Stimulated activated CD4-positive, alpha-beta T cell treated with anti-CD3 and anti-CD28 coated beads, Interleukin-1b, Interleukin-23, amount 100 ng/mL, for 4 hours (primary cell): ENCODE data around the gene FAM187B.
A peak's percentile ranks its signal among the peaks of the same experiment; 100 is the strongest.
"Not testable (repeated sequence)": the region's sequence is repeated elsewhere in the genome, so short reads cannot be mapped to it uniquely, and the experiment has no call there.

Experiments
- DNase-seq, 2 donors: peaks; one replicate each; pipeline ENCODE4 v3.0.0-alpha.2; 2020; ENCODE audit warnings: low read depth in 2 of 2

Gene FAM187B

GRCh38 chr19:35262101-35262761 is 33.7 kb upstream of the FAM187B start:
- no peak for DNase-seq

GRCh38 chr19:35261356-35262100 is 33.0 kb upstream of the FAM187B start:
- DNase-seq = no peak

- no peak for DNase-seq
These were observed 32.3 kb upstream of the FAM187B start for GRCh38 chr19:35260694-35261304.

- no peak for DNase-seq
These were observed 28.5 kb upstream of the FAM187B start for GRCh38 chr19:35257113-35257461.

DNA sequence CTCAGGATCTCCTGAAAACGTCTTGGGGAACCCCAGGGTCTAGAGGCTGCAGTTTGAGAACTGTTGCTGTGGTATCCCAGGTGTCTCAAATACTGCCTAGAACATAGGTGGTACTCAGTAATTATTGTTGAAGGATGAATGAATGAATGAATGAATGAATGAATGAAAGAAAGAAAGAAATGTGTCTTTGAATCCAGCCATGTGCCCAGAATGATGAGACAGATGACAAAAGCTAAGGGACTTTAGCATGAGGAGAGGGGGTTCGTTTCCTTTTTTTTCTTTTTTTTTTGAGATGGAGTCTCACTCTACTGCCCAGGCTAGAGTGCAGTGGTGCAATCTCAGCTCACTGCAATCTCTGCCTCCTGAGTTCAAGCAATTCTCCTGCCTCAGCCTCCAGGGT is 28.0 kb upstream of the FAM187B start:
- DNase-seq = no peak

- no peak for DNase-seq
These were observed 26.1 kb upstream of the FAM187B start for GRCh38 chr19:35254341-35255297.

DNA sequence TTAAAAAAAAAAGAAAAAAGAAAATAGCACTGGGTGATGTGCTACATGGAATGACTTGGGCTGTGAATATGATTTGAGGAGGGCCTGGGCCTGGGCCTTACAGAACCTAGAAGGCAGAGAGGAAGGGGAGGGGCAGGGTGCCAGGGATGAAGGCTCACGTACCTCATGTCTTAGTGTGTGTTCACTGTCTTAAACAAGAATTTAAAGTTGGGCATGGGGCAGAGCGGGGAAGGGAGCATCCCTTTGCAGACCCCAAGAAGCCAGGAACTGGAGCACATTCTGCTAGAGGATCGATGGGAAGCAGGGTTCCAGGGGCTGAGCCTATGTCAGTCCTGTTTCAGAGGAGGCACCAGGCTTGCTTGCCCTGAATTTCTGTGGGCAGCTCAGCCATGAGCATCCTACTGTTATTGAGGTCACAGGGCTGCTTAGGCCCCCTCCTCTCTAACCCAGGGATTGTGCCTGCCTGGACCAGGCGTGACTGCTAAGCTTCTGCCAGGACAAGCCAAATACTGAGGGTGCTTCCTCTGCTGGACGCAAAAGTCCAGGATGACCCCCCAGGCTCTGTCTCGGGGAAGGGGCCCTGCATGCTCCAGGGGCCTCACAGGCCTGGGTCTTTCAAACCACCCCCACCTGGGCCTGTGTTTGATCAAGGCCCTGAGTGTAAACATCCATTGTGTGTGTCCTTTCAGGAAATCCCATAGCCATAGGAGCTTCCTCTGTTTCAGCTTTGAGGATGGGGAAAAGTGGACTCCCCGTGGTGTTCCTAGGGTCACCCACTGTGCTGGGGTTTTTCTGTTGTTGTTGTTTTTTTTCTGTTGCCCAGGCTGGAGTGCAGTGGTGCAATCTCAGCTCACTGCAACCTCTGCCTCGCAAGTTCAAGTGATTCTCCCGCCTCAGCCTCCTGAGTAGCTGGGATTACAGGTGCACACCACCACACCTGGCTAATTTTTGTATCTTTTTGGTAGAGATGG is 25.1 kb upstream of the FAM187B start:
- DNase-seq = no peak

- DNase-seq = no peak
These were observed 22.9 kb upstream of the FAM187B start for GRCh38 chr19:35251456-35251855.

DNA sequence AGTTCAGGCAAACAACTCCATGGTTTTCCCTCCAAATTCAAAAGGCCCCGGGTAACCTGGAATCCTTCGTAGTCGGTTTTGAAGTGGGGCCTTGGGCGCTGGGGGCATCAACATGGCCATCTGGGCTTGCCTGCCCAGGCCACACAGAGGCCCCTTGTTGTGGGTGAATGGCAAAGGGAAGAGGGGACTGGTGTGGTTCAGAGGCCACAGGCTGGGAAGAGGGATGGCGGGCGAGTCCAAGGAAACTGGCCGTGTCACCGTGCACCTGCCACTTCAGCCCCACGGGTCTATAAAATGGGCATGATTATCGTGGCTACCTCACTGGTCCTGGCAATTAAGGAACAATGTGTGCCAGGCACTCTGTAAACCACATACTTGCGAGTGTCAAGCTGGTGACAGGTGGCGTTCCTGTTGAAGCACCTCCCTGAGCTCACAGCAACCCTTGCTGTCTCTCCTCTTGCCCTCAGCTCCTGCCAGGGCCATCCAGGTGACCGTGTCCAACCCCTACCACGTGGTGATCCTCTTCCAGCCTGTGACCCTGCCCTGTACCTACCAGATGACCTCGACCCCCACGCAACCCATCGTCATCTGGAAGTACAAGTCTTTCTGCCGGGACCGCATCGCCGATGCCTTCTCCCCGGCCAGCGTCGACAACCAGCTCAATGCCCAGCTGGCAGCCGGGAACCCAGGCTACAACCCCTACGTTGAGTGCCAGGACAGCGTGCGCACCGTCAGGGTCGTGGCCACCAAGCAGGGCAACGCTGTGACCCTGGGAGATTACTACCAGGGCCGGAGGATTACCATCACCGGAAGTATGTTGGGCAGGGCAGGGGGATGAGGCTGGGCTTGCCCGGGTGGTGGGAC is 21.5 kb upstream of the FAM187B start:
- no peak for DNase-seq

- DNase-seq = no peak
These were observed 20.8 kb upstream of the FAM187B start for GRCh38 chr19:35249146-35249847.

DNA sequence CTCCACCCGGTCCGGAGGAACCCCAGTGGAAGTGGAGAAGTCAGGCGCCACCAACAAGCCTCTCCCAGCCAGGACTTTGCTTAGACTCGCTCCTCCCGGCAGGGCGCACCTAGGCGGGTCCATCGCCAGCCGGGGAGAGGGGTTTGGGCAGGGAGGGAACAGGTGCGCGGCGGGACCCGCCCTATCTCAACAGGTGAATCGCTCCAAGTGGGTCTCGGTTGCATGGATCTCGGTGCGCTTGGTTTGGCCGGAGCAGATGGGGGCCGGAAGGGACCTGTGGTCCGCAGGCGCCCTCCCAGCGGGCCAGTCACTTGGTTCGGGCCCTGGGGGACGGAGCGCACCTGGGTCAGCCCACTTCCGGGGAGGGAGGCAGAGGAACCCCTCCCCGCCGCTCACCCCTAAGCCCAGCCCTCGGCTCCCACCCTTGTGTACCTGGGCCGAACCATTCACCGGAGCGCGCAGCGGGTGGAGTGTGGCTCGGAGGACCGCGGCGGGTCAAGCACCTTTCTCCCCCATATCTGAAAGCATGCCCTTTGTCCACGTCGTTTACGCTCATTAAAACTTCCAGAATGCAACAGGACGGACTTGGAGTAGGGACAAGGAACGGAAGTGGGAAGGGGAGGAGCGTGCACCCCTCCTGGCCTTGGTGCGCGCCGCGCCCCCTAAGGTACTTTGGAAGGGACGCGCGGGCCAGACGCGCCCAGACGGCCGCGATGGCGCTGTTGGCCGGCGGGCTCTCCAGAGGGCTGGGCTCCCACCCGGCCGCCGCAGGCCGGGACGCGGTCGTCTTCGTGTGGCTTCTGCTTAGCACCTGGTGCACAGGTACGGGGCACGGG is 20.0 kb upstream of the FAM187B start, which contains the start of gene LSR:
Gene LSR, plus strand, starts transcription at position 693 of the 836 bp plus-strand sequence. Its CDS starts 21 bp downstream, at position 714.
- peak; percentile 53 to 55 for DNase-seq

- peak in 1 of 2 donors; percentile 54 for DNase-seq
These were observed 19.2 kb upstream of the FAM187B start for GRCh38 chr19:35247526-35248309.

GRCh38 chr19:35246466-35247092 is 18.0 kb upstream of the FAM187B start:
- DNase-seq = no peak

GRCh38 chr19:35241417-35241816 is 12.9 kb upstream of the FAM187B start:
- DNase-seq = no peak

DNA sequence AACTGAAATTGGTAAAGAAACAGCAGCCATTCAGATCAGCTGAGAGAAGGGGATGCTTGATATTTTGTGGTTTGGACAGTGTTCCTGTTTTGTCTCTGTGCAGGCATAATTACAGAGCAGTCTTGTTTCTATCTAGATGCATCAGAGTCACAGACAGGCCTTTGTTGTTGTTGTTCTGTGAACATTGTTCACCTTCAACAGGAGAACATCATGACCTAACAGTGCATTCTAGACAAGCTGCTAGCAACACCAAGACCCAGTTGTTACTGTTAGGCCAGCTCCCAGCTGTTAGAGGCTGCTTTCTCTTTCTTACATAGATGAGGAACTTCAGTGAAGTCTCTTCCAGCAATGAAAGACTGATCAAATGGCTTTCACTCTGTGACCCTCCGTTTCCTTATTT is 11.8 kb upstream of the FAM187B start:
- DNase-seq = no peak

DNA sequence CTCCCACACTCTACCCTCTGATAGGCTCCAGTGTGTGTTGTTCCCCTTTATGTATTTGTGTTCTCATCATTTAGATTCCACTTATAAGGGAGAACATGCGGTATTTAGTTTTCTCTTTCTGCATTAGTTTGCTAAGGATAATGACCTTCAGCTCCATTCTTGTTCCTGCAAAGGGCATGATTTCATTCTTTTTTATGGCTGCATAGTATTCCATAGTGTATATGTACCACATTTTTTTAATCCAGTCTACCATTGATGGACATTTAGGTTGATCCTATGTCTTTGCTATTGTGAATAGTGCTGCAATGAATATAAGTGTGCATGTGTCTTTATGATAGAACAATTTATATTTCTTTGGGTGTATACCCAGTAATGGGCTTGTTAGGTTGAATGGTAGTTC is 11.1 kb upstream of the FAM187B start:
- DNase-seq = not testable (repeated sequence)
